Keratinocyte (primary cell): ENCODE data around the gene SUGCT. TPM values are rescaled to one million over a fixed set of nuclear protein-coding genes. Genes with fewer than 3 reads are reported as not detected.

Source experiments
- DNase-seq: peaks from one replicate; pipeline ENCODE4 v3.0.0-alpha.2; 2011; ENCODE audit warnings: low read depth, missing footprints, low spot score
- FAIRE-seq: peaks from 2 replicates; lab custom pipeline; 2011; peaks lifted over from hg19 to GRCh38; lab: Jason Lieb, UNC
- H2AFZ ChIP-seq: 2 replicates; pipeline ENCODE4 v1.6.0; 2012; ENCODE audit warnings: low read length, control low read depth, inconsistent platforms; ENCODE audit not compliant: control insufficient read depth
- H3K27ac ChIP-seq: 2 replicates; pipeline ENCODE4 v1.5.1; 2011; ENCODE audit warnings: low read length; ENCODE audit not compliant: control insufficient read depth, insufficient read depth
- H3K27me3 ChIP-seq: 3 replicates; pipeline ENCODE4 v1.6.0; 2011; ENCODE audit warnings: low read length; ENCODE audit not compliant: control insufficient read depth, insufficient read depth; ENCODE audit errors: extremely low read depth
- H3K36me3 ChIP-seq, 2 experiments: 2 replicates in 1 of 2; 3 replicates in 1 of 2; pipeline ENCODE4 v1.5.1; 2011; ENCODE audit warnings: low read length in 2 of 2, mild to moderate bottlenecking in 1 of 2; ENCODE audit not compliant: control insufficient read depth in 2 of 2, insufficient read depth in 2 of 2; ENCODE audit errors: extremely low read depth in 1 of 2
- H3K4me1 ChIP-seq: 3 replicates; pipeline ENCODE4 v1.5.1; 2011; ENCODE audit warnings: low read length; ENCODE audit not compliant: control insufficient read depth, insufficient read depth; ENCODE audit errors: extremely low read depth
- H3K4me2 ChIP-seq: 3 replicates; pipeline ENCODE4 v1.6.0; 2011; ENCODE audit warnings: low read depth, low read length; ENCODE audit not compliant: control insufficient read depth, insufficient read depth; ENCODE audit errors: extremely low read depth
- H3K4me3 ChIP-seq, 3 experiments: fragments of 200-600 bp in 1 of 3; sonication (generic) in 1 of 3; 2 replicates in 2 of 3; 3 replicates in 1 of 3; pipeline ENCODE4 v1.5.1; 2011 to 2016; ENCODE audit warnings: low read length in 3 of 3, mild to moderate bottlenecking in 3 of 3, control low read depth in 2 of 3, inconsistent platforms in 1 of 3, low read depth in 1 of 3, mixed read lengths in 1 of 3, mixed run types in 1 of 3, moderate library complexity in 1 of 3; ENCODE audit not compliant: control insufficient read depth in 2 of 3, insufficient read depth in 2 of 3; ENCODE audit errors: extremely low read depth in 1 of 3
- H3K79me2 ChIP-seq: 2 replicates; pipeline ENCODE4 v1.6.0; 2012; ENCODE audit warnings: low read length; ENCODE audit not compliant: control insufficient read depth, insufficient read depth
- H3K9ac ChIP-seq: 3 replicates; pipeline ENCODE4 v1.6.0; 2011; ENCODE audit warnings: low read length; ENCODE audit not compliant: control insufficient read depth, insufficient read depth; ENCODE audit errors: extremely low read depth
- H3K9me1 ChIP-seq: 3 replicates; pipeline ENCODE4 v1.6.0; 2011; ENCODE audit warnings: low read length; ENCODE audit not compliant: control insufficient read depth, insufficient read depth; ENCODE audit errors: extremely low read depth
- H3K9me3 ChIP-seq: 2 replicates; pipeline ENCODE4 v1.5.1; 2012; ENCODE audit warnings: low read depth, low read length; ENCODE audit not compliant: control insufficient read depth
- H4K20me1 ChIP-seq: 3 replicates; pipeline ENCODE4 v1.6.0; 2011; ENCODE audit warnings: low read length; ENCODE audit not compliant: control insufficient read depth, insufficient read depth; ENCODE audit errors: extremely low read depth
- EZH2 ChIP-seq: IDR thresholded peaks from one replicate; pipeline ENCODE4 v1.6.1; 2012; ENCODE audit warnings: inconsistent platforms, mild to moderate bottlenecking, low read length, moderate library complexity
- dilution Hi-C: fragments of 300-500 bp; cut with MboI; formaldehyde crosslinking; loops from one replicate; pipeline ENCODE4 v1.7.0; 2020; ENCODE audit warnings: low sequenced_read_pairs; ENCODE audit not compliant: extremely low pct_ligation_motif_present
- polyA plus RNA-seq, 5 experiments: library from polyadenylated mRNA; depleted of rRNA in 3 of 5; stranded (reverse) in 3 of 5; stranded (forward) in 1 of 5; unstranded in 1 of 5; fragments of >200 nt; gene quantifications; 1 replicate in 1 of 5; 2 replicates in 3 of 5; 3 replicates in 1 of 5; pipeline versions ENCODE4 v1.2.1 to v1.2.3, GENCODE V29; 2011 to 2012; ENCODE audit warnings: missing spikeins in 2 of 5, low read depth in 1 of 5, low replicate concordance in 1 of 5
- TF ChIP-seq, protein P1 (sequence below), 3 experiments: IDR thresholded peaks in 1 of 3; conservative IDR thresholded peaks in 1 of 3; optimal IDR thresholded peaks in 1 of 3; 2 replicates in 2 of 3; 3 replicates in 1 of 3; pipeline versions ENCODE3 to v1.5.1; 2011; ENCODE audit warnings: low read length in 3 of 3, mild to moderate bottlenecking in 3 of 3, moderate library complexity in 2 of 3, control low read depth in 1 of 3, inconsistent platforms in 1 of 3; ENCODE audit not compliant: insufficient read depth in 2 of 3; ENCODE audit errors: extremely low read depth in 1 of 3

Gene SUGCT
- polyA plus RNA-seq, 1 donor (not counting 4 experiments of a cell fraction or from before 2014, with no cell fraction given) = 134 TPM

- no peak overlapping the region for H2AFZ ChIP-seq
- H3K36me3 ChIP-seq = no peaks in the 10 kb centered on the region
- no peaks in the 10 kb centered on the region for H3K9me3 ChIP-seq
- no peak for DNase-seq
- H3K4me2 ChIP-seq = no peak overlapping the region
- H3K9me1 ChIP-seq = no peaks in the 10 kb centered on the region
- H4K20me1 ChIP-seq = no peaks in the 10 kb centered on the region
- H3K27ac ChIP-seq = no peak overlapping the region
- FAIRE-seq = no peak
- TF ChIP-seq EZH2 = no peak
- TF ChIP-seq, protein P1, sequence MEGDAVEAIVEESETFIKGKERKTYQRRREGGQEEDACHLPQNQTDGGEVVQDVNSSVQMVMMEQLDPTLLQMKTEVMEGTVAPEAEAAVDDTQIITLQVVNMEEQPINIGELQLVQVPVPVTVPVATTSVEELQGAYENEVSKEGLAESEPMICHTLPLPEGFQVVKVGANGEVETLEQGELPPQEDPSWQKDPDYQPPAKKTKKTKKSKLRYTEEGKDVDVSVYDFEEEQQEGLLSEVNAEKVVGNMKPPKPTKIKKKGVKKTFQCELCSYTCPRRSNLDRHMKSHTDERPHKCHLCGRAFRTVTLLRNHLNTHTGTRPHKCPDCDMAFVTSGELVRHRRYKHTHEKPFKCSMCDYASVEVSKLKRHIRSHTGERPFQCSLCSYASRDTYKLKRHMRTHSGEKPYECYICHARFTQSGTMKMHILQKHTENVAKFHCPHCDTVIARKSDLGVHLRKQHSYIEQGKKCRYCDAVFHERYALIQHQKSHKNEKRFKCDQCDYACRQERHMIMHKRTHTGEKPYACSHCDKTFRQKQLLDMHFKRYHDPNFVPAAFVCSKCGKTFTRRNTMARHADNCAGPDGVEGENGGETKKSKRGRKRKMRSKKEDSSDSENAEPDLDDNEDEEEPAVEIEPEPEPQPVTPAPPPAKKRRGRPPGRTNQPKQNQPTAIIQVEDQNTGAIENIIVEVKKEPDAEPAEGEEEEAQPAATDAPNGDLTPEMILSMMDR (optimal IDR thresholded peaks at IDR 0.05 in 1 of 3, IDR thresholded peaks at IDR 0.05 in 1 of 3, conservative IDR thresholded peaks at IDR 0.05 in 1 of 3; ENCODE audit: extremely low read depth in 1 of 3, insufficient read depth in 2 of 3, low read length in 3 of 3) = no peak
- H3K4me3 ChIP-seq = no peak overlapping the region
- H3K27me3 ChIP-seq = no peaks in the 10 kb centered on the region
- dilution Hi-C loops = no loop called here
- H3K79me2 ChIP-seq = no peaks in the 10 kb centered on the region
- no peaks in the 10 kb centered on the region for H3K4me1 ChIP-seq
- no peak overlapping the region for H3K9ac ChIP-seq
Observed at GRCh38 chr7:40879941-40880543, 745.2 kb downstream of the SUGCT start.

DNA sequence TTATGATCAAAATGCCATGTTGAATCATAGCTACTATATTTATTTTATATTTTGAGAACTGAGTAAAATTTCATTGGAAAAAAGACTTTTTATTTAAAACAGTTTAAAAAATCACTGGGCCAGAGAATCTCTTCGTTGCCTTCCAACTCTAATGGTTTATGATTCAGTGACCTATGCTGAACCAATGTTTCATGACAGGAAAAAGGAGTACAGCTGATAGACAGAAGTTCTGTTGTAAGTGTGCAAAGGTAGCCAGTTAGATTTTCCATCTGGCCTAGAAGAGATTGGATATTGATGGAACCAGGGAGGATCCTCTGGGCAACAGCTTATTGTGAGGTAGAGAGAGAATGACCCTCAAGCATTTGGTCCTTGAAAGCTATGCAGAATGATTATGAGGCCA lies 745.8 kb downstream of the SUGCT start:
- no peaks in the 10 kb centered on the region for H3K9me3 ChIP-seq
- no peaks in the 10 kb centered on the region for H3K4me1 ChIP-seq
- H2AFZ ChIP-seq = no peak overlapping the region
- no peaks in the 10 kb centered on the region for H3K79me2 ChIP-seq
- no peaks in the 10 kb centered on the region for H3K9me1 ChIP-seq
- H3K9ac ChIP-seq = no peak overlapping the region
- no peaks in the 10 kb centered on the region for H3K27me3 ChIP-seq
- H3K4me2 ChIP-seq = no peak overlapping the region
- no peak for TF ChIP-seq EZH2
- TF ChIP-seq, protein P1 (optimal IDR thresholded peaks at IDR 0.05 in 1 of 3, IDR thresholded peaks at IDR 0.05 in 1 of 3, conservative IDR thresholded peaks at IDR 0.05 in 1 of 3; ENCODE audit: extremely low read depth in 1 of 3, insufficient read depth in 2 of 3, low read length in 3 of 3) = no peak
- no peaks in the 10 kb centered on the region for H3K36me3 ChIP-seq
- DNase-seq (no peak), FAIRE-seq (peak; percentile 43)
- no peak overlapping the region for H3K27ac ChIP-seq
- no peaks in the 10 kb centered on the region for H4K20me1 ChIP-seq
- no peak overlapping the region for H3K4me3 ChIP-seq
- dilution Hi-C loops = no loop called here
